ENCODE results near the gene SOCS3. TPM values are rescaled to one million over a fixed set of nuclear protein-coding genes. Genes with fewer than 3 reads are reported as not detected.
A peak's percentile ranks its signal among the peaks of the same experiment; 100 is the strongest.

SOCS3 gene
- total RNA-seq, 3 donors from 2014 or later, result 118 to 143 (median 136) TPM

GRCh38 chr17:78324391-78325075 is 35.3 kb downstream of the SOCS3 start:
- ATAC-seq (peak; percentile 41 to 43), DNase-seq (no peak)
- H3K36me3 Mint-ChIP-seq (ENCODE audit: insufficient read depth), result no peaks in the 10 kb centered on the region
- H3K4me3 Mint-ChIP-seq, result no peak overlapping the region
- no peaks in the 10 kb centered on the region for H3K27me3 Mint-ChIP-seq (ENCODE audit: low read depth)
- H3K4me1 Mint-ChIP-seq (ENCODE audit: low read depth), result peaks cover 20% of the 10 kb centered on the region
- no peaks in the 10 kb centered on the region for H3K9me3 Mint-ChIP-seq

- H3K36me3 Mint-ChIP-seq (ENCODE audit: insufficient read depth), result no peaks in the 10 kb centered on the region
- ATAC-seq (no peak), DNase-seq (no peak)
- H3K9me3 Mint-ChIP-seq, result no peaks in the 10 kb centered on the region
- no peaks in the 10 kb centered on the region for H3K27me3 Mint-ChIP-seq (ENCODE audit: low read depth)
- H3K4me3 Mint-ChIP-seq, result no peak overlapping the region
- H3K4me1 Mint-ChIP-seq (ENCODE audit: low read depth), result peaks cover 15% of the 10 kb centered on the region
These were observed 36.0 kb downstream of the SOCS3 start for GRCh38 chr17:78323826-78324390.

GRCh38 chr17:78322858-78323455 is 36.9 kb downstream of the SOCS3 start:
- Mint-ChIP-seq H3K36me3 (ENCODE audit: insufficient read depth) (no peaks in the 10 kb centered on the region), H3K4me1 (ENCODE audit: low read depth) (peaks cover 12% of the 10 kb centered on the region), H3K27me3 (ENCODE audit: low read depth) (no peaks in the 10 kb centered on the region), H3K9me3 (no peaks in the 10 kb centered on the region), H3K4me3 (no peak overlapping the region)
- no peak for ATAC-seq
- DNase-seq, result no peak

- no peaks in the 10 kb centered on the region for H3K9me3 Mint-ChIP-seq
- no peaks in the 10 kb centered on the region for H3K36me3 Mint-ChIP-seq (ENCODE audit: insufficient read depth)
- H3K4me1 Mint-ChIP-seq (ENCODE audit: low read depth), result peaks cover 16% of the 10 kb centered on the region
- no peak for ATAC-seq
- no peak overlapping the region for H3K4me3 Mint-ChIP-seq
- DNase-seq, result no peak
- no peaks in the 10 kb centered on the region for H3K27me3 Mint-ChIP-seq (ENCODE audit: low read depth)
These were observed 37.5 kb downstream of the SOCS3 start for GRCh38 chr17:78322327-78322857.

GRCh38 chr17:78318843-78319242 is 41.0 kb downstream of the SOCS3 start:
- no peak for DNase-seq
- ATAC-seq, result no peak
- H3K4me1 Mint-ChIP-seq (ENCODE audit: low read depth), result peaks cover 36% of the 10 kb centered on the region
- peaks cover 2% of the 10 kb centered on the region for H3K27me3 Mint-ChIP-seq (ENCODE audit: low read depth)
- H3K4me3 Mint-ChIP-seq, result no peak overlapping the region
- no peaks in the 10 kb centered on the region for H3K9me3 Mint-ChIP-seq
- H3K36me3 Mint-ChIP-seq (ENCODE audit: insufficient read depth), result no peaks in the 10 kb centered on the region

- H3K4me1 Mint-ChIP-seq (ENCODE audit: low read depth), result peaks cover 37% of the 10 kb centered on the region
- no peaks in the 10 kb centered on the region for H3K9me3 Mint-ChIP-seq
- no peak overlapping the region for H3K4me3 Mint-ChIP-seq
- peaks cover 2% of the 10 kb centered on the region for H3K27me3 Mint-ChIP-seq (ENCODE audit: low read depth)
- DNase-seq (no peak), ATAC-seq (no peak)
- H3K36me3 Mint-ChIP-seq (ENCODE audit: insufficient read depth), result no peaks in the 10 kb centered on the region
These were observed 41.5 kb downstream of the SOCS3 start for GRCh38 chr17:78318407-78318806.

GRCh38 chr17:78317794-78318400 is 42.0 kb downstream of the SOCS3 start:
- no peak for DNase-seq
- H3K36me3 Mint-ChIP-seq (ENCODE audit: insufficient read depth), result no peaks in the 10 kb centered on the region
- no peak overlapping the region for H3K4me3 Mint-ChIP-seq
- peaks cover 2% of the 10 kb centered on the region for H3K27me3 Mint-ChIP-seq (ENCODE audit: low read depth)
- no peak for ATAC-seq
- H3K9me3 Mint-ChIP-seq, result no peaks in the 10 kb centered on the region
- peaks cover 39% of the 10 kb centered on the region for H3K4me1 Mint-ChIP-seq (ENCODE audit: low read depth)

GRCh38 chr17:78316867-78317789 is 42.7 kb downstream of the SOCS3 start:
- no peak for ATAC-seq
- no peak for DNase-seq
- Mint-ChIP-seq H3K4me1 (ENCODE audit: low read depth) (peaks cover 39% of the 10 kb centered on the region), H3K36me3 (ENCODE audit: insufficient read depth) (no peaks in the 10 kb centered on the region), H3K4me3 (peak overlapping the region; percentile 37), H3K27me3 (ENCODE audit: low read depth) (peaks cover 2% of the 10 kb centered on the region), H3K9me3 (no peaks in the 10 kb centered on the region)

- Mint-ChIP-seq H3K4me1 (ENCODE audit: low read depth) (peaks cover 39% of the 10 kb centered on the region), H3K27me3 (ENCODE audit: low read depth) (peaks cover 2% of the 10 kb centered on the region), H3K4me3 (peak overlapping the region; percentile 55), H3K36me3 (ENCODE audit: insufficient read depth) (no peaks in the 10 kb centered on the region), H3K9me3 (no peaks in the 10 kb centered on the region)
- DNase-seq (no peak), ATAC-seq (no peak)
These were observed 43.6 kb downstream of the SOCS3 start for GRCh38 chr17:78316115-78316866.

- ATAC-seq (peak; percentile 64 to 67), DNase-seq (peak; percentile 68)
- Mint-ChIP-seq H3K4me1 (ENCODE audit: low read depth) (peaks cover 39% of the 10 kb centered on the region), H3K4me3 (peak overlapping the region; percentile 55), H3K36me3 (ENCODE audit: insufficient read depth) (no peaks in the 10 kb centered on the region), H3K9me3 (no peaks in the 10 kb centered on the region), H3K27me3 (ENCODE audit: low read depth) (peaks cover 2% of the 10 kb centered on the region)
These were observed 44.3 kb downstream of the SOCS3 start for GRCh38 chr17:78315355-78316114.

- peaks cover 39% of the 10 kb centered on the region for H3K4me1 Mint-ChIP-seq (ENCODE audit: low read depth)
- no peaks in the 10 kb centered on the region for H3K9me3 Mint-ChIP-seq
- peak overlapping the region; percentile 55 for H3K4me3 Mint-ChIP-seq
- DNase-seq (no peak), ATAC-seq (no peak)
- no peaks in the 10 kb centered on the region for H3K36me3 Mint-ChIP-seq (ENCODE audit: insufficient read depth)
- H3K27me3 Mint-ChIP-seq (ENCODE audit: low read depth), result peaks cover 2% of the 10 kb centered on the region
These were observed 45.1 kb downstream of the SOCS3 start for GRCh38 chr17:78314683-78315354.

All from activated T-cell treated with anti-CD3 and anti-CD28 coated beads, Interleukin-2, amount 50 U/mL, for 4 hours (primary cell).